Measurements from ENCODE around the gene TRIML1. TPM values are rescaled to one million over a fixed set of nuclear protein-coding genes. Genes with fewer than 3 reads are reported as not detected.

TRIML1 gene
- total RNA-seq, 1 experiment from 2014 or later, result not detected

DNA sequence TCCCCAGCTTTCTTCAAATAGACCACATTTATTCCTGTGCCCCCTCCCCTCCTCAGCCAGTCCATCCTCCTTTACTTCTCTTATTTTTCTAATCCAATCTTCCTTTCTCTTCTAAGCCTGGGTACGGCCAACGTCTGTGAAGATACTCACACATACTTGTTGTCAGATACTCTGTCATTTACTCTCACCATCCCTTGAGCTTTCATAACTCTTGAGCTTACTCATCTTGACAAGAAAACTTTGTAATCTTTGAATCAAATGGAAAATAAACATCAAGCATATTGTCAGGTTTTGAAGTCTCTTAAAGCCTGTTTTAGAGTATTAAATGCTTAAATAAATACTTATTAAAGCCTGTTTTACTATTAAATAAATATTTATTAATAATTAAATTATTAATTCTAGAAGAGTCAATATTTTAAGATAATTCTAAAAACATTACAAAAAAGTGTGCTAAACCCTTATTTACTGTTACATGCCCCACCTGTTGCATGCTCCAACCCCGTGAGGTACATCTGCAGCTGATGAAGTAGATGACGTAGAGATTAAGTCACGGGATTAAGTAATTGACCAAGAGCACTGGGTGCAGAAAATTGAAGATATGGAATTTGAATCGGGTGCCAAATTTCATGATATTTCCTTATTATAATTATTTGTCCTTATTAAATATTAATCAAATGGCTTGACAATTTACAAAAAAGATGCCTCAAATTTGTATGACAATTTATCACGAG lies 28.3 kb upstream of the TRIML1 start:
- no TSS peak for BruUV-seq (replicated peaks)
- no peak overlapping the region for H3K9ac ChIP-seq (ENCODE audit: low read length)
- H3K4me1 ChIP-seq (ENCODE audit: insufficient read depth, low read length), result no peaks in the 10 kb centered on the region
- no peak for ATAC-seq
- intact Hi-C loops (cut with micrococcal nuclease), result no loop called here
- H3K4me3 ChIP-seq (ENCODE audit: low read length), result no peak overlapping the region
- TF ChIP-seq EZH2 (IDR thresholded peaks at IDR 0.05; ENCODE audit: low read length, unreplicated experiment) (no peak), EZH2phosphoT487 (IDR thresholded peaks at IDR 0.05; ENCODE audit: borderline replicate concordance, low read length) (no peak)
- TF ChIP-seq, protein P1, sequence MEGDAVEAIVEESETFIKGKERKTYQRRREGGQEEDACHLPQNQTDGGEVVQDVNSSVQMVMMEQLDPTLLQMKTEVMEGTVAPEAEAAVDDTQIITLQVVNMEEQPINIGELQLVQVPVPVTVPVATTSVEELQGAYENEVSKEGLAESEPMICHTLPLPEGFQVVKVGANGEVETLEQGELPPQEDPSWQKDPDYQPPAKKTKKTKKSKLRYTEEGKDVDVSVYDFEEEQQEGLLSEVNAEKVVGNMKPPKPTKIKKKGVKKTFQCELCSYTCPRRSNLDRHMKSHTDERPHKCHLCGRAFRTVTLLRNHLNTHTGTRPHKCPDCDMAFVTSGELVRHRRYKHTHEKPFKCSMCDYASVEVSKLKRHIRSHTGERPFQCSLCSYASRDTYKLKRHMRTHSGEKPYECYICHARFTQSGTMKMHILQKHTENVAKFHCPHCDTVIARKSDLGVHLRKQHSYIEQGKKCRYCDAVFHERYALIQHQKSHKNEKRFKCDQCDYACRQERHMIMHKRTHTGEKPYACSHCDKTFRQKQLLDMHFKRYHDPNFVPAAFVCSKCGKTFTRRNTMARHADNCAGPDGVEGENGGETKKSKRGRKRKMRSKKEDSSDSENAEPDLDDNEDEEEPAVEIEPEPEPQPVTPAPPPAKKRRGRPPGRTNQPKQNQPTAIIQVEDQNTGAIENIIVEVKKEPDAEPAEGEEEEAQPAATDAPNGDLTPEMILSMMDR (conservative IDR thresholded peaks at IDR 0.05; ENCODE audit: low read depth, low read length), result no peak
- no peaks in the 10 kb centered on the region for H3K27me3 ChIP-seq (ENCODE audit: low read length)
- no peak overlapping the region for H2AFZ ChIP-seq (ENCODE audit: low read length)
- H3F3A ChIP-seq (ENCODE audit: low read length, unreplicated experiment), result no peaks in the 10 kb centered on the region
- H3K36me3 ChIP-seq (ENCODE audit: low read depth, low read length), result no peaks in the 10 kb centered on the region
- no peak overlapping the region for H3K4me2 ChIP-seq (ENCODE audit: low read length)
- no peaks in the 10 kb centered on the region for H3K9me2 ChIP-seq (replicated peaks; ENCODE audit: low read length)
- POLR2A ChIA-PET (ENCODE audit: unreplicated experiment), result no interaction called here
- H3K79me2 ChIP-seq (ENCODE audit: low read length), result no peaks in the 10 kb centered on the region
- no peaks in the 10 kb centered on the region for H4K20me1 ChIP-seq (ENCODE audit: low read length)
- DNase-seq, result peak; percentile 24
- H3K27ac ChIP-seq (ENCODE audit: low read length), result no peak overlapping the region
- no peaks in the 10 kb centered on the region for H3K9me3 ChIP-seq (ENCODE audit: low read length)
- CTCF ChIA-PET, result no interaction called here

GRCh38 chr4:188111955-188112354 lies 27.3 kb upstream of the TRIML1 start:
- Histone ChIP-seq H3F3A (ENCODE audit: low read length, unreplicated experiment) (no peaks in the 10 kb centered on the region), H3K4me3 (ENCODE audit: low read length) (no peak overlapping the region), H3K9me2 (replicated peaks; ENCODE audit: low read length) (no peaks in the 10 kb centered on the region), H3K4me1 (ENCODE audit: insufficient read depth, low read length) (no peaks in the 10 kb centered on the region), H3K36me3 (ENCODE audit: low read depth, low read length) (no peaks in the 10 kb centered on the region), H3K9ac (ENCODE audit: low read length) (no peak overlapping the region), H3K27ac (ENCODE audit: low read length) (no peak overlapping the region), H4K20me1 (ENCODE audit: low read length) (no peaks in the 10 kb centered on the region), H2AFZ (ENCODE audit: low read length) (no peak overlapping the region), H3K4me2 (ENCODE audit: low read length) (no peak overlapping the region), H3K27me3 (ENCODE audit: low read length) (no peaks in the 10 kb centered on the region), H3K9me3 (ENCODE audit: low read length) (no peaks in the 10 kb centered on the region), H3K79me2 (ENCODE audit: low read length) (no peaks in the 10 kb centered on the region)
- DNase-seq, result no peak
- TF ChIP-seq EZH2phosphoT487 (IDR thresholded peaks at IDR 0.05; ENCODE audit: borderline replicate concordance, low read length), result no peak
- POLR2A ChIA-PET (ENCODE audit: unreplicated experiment), result no interaction called here
- no peak for ATAC-seq
- no TSS peak for BruUV-seq (replicated peaks)
- CTCF ChIA-PET, result no interaction called here
- intact Hi-C loops (cut with micrococcal nuclease), result no loop called here

DNA sequence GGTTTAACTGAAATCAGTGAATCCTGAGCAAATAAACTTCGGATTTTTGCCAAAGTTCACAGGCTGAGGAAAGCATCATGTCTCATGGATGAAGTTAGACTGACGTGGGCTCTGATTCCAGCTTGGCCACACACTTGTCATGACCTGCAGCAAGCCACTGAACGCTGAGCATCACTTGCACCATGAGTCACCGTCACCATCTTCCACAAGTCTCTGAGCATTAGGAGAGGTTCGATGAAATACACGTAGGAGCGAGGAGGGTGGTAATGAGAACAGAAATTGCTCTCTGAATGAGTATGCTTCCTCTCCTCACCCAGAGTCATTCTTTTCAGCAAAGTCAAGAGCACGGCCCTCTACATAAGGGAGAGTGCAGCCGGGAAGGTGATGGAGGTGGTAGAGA lies 26.1 kb upstream of the TRIML1 start:
- ChIA-PET POLR2A (ENCODE audit: unreplicated experiment) (no interaction called here), CTCF (no interaction called here)
- Histone ChIP-seq H3K4me3 (ENCODE audit: low read length) (no peak overlapping the region), H3K27ac (ENCODE audit: low read length) (no peak overlapping the region), H3F3A (ENCODE audit: low read length, unreplicated experiment) (no peaks in the 10 kb centered on the region), H3K4me1 (ENCODE audit: insufficient read depth, low read length) (no peaks in the 10 kb centered on the region), H3K27me3 (ENCODE audit: low read length) (no peaks in the 10 kb centered on the region), H3K79me2 (ENCODE audit: low read length) (no peaks in the 10 kb centered on the region), H2AFZ (ENCODE audit: low read length) (no peak overlapping the region), H3K9me2 (replicated peaks; ENCODE audit: low read length) (no peaks in the 10 kb centered on the region), H3K9ac (ENCODE audit: low read length) (no peak overlapping the region), H3K4me2 (ENCODE audit: low read length) (no peak overlapping the region), H3K9me3 (ENCODE audit: low read length) (no peaks in the 10 kb centered on the region), H4K20me1 (ENCODE audit: low read length) (no peaks in the 10 kb centered on the region), H3K36me3 (ENCODE audit: low read depth, low read length) (no peaks in the 10 kb centered on the region)
- TF ChIP-seq, protein P1 (conservative IDR thresholded peaks at IDR 0.05; ENCODE audit: low read depth, low read length), result no peak
- no peak for TF ChIP-seq EZH2phosphoT487 (IDR thresholded peaks at IDR 0.05; ENCODE audit: borderline replicate concordance, low read length)
- intact Hi-C loops (cut with micrococcal nuclease), result no loop called here
- ATAC-seq (no peak), DNase-seq (no peak)
- no TSS peak for BruUV-seq (replicated peaks)
